ENCODE data around the gene CCDC182.

The CCDC182 gene

GRCh38 chr17:57727630-57728175 lies 17.4 kb downstream of the CCDC182 start:
- TF ChIP-seq GATA3 (IDR thresholded peaks at IDR 0.05; ENCODE audit: low read depth, low read length) (no peak), GATA2 (IDR thresholded peaks at IDR 0.05; ENCODE audit: low read depth, low read length) (no peak)

GRCh38 chr17:57726838-57727237 lies 18.3 kb downstream of the CCDC182 start:
- TF ChIP-seq GATA2 (IDR thresholded peaks at IDR 0.05; ENCODE audit: low read depth, low read length) (no peak), GATA3 (IDR thresholded peaks at IDR 0.05; ENCODE audit: low read depth, low read length) (no peak)

- TF ChIP-seq GATA3 (IDR thresholded peaks at IDR 0.05; ENCODE audit: low read depth, low read length) = no peak
- no peak for TF ChIP-seq GATA2 (IDR thresholded peaks at IDR 0.05; ENCODE audit: low read depth, low read length)
Measured at GRCh38 chr17:57726213-57726790, 18.8 kb downstream of the CCDC182 start.

- TF ChIP-seq GATA2 (IDR thresholded peaks at IDR 0.05; ENCODE audit: low read depth, low read length) (no peak), GATA3 (IDR thresholded peaks at IDR 0.05; ENCODE audit: low read depth, low read length) (no peak)
Measured at GRCh38 chr17:57724729-57725125, 20.4 kb downstream of the CCDC182 start.

- no peak for TF ChIP-seq GATA3 (IDR thresholded peaks at IDR 0.05; ENCODE audit: low read depth, low read length)
- TF ChIP-seq GATA2 (IDR thresholded peaks at IDR 0.05; ENCODE audit: low read depth, low read length) = no peak
Measured at GRCh38 chr17:57724026-57724728, 20.9 kb downstream of the CCDC182 start.

- no peak for TF ChIP-seq GATA2 (IDR thresholded peaks at IDR 0.05; ENCODE audit: low read depth, low read length)
- no peak for TF ChIP-seq GATA3 (IDR thresholded peaks at IDR 0.05; ENCODE audit: low read depth, low read length)
Measured at GRCh38 chr17:57723427-57724025, 21.6 kb downstream of the CCDC182 start.

- no peak for TF ChIP-seq GATA2 (IDR thresholded peaks at IDR 0.05; ENCODE audit: low read depth, low read length)
- TF ChIP-seq GATA3 (IDR thresholded peaks at IDR 0.05; ENCODE audit: low read depth, low read length) = no peak
Measured at GRCh38 chr17:57722704-57723043, 22.4 kb downstream of the CCDC182 start.

GRCh38 chr17:57721967-57722703 lies 23.0 kb downstream of the CCDC182 start:
- no peak for TF ChIP-seq GATA2 (IDR thresholded peaks at IDR 0.05; ENCODE audit: low read depth, low read length)
- TF ChIP-seq GATA3 (IDR thresholded peaks at IDR 0.05; ENCODE audit: low read depth, low read length) = no peak

GRCh38 chr17:57720386-57721035 lies 24.6 kb downstream of the CCDC182 start:
- TF ChIP-seq GATA2 (IDR thresholded peaks at IDR 0.05; ENCODE audit: low read depth, low read length) (0 out of 2 replicates have a peak, but pooled peaks have one; percentile 10), GATA3 (IDR thresholded peaks at IDR 0.05; ENCODE audit: low read depth, low read length) (no peak)

GRCh38 chr17:57718878-57719277 lies 26.2 kb downstream of the CCDC182 start:
- TF ChIP-seq GATA3 (IDR thresholded peaks at IDR 0.05; ENCODE audit: low read depth, low read length) (no peak; the same call in 1 of the 2 replicates), GATA2 (IDR thresholded peaks at IDR 0.05; ENCODE audit: low read depth, low read length) (peak; percentile 57)

- TF ChIP-seq GATA2 (IDR thresholded peaks at IDR 0.05; ENCODE audit: low read depth, low read length) (no peak), GATA3 (IDR thresholded peaks at IDR 0.05; ENCODE audit: low read depth, low read length) (no peak)
Measured at GRCh38 chr17:57715981-57716380, 29.1 kb downstream of the CCDC182 start.

- no peak for TF ChIP-seq GATA3 (IDR thresholded peaks at IDR 0.05; ENCODE audit: low read depth, low read length)
- TF ChIP-seq GATA2 (IDR thresholded peaks at IDR 0.05; ENCODE audit: low read depth, low read length) = no peak
Measured at GRCh38 chr17:57714665-57715180, 30.4 kb downstream of the CCDC182 start.

GRCh38 chr17:57713140-57713539 lies 32.0 kb downstream of the CCDC182 start:
- TF ChIP-seq GATA2 (IDR thresholded peaks at IDR 0.05; ENCODE audit: low read depth, low read length) (no peak), GATA3 (IDR thresholded peaks at IDR 0.05; ENCODE audit: low read depth, low read length) (no peak)

Measured in SH-SY5Y (cell line).